Amygdala (tissue), 56 donors: ENCODE measurements around the gene CCDC78.

Experiments used
- DNase-seq, 56 donors: peaks; one replicate each; lab custom pipeline; 2025; lab: John Stamatoyannopoulos, UW

The CCDC78 gene

DNA sequence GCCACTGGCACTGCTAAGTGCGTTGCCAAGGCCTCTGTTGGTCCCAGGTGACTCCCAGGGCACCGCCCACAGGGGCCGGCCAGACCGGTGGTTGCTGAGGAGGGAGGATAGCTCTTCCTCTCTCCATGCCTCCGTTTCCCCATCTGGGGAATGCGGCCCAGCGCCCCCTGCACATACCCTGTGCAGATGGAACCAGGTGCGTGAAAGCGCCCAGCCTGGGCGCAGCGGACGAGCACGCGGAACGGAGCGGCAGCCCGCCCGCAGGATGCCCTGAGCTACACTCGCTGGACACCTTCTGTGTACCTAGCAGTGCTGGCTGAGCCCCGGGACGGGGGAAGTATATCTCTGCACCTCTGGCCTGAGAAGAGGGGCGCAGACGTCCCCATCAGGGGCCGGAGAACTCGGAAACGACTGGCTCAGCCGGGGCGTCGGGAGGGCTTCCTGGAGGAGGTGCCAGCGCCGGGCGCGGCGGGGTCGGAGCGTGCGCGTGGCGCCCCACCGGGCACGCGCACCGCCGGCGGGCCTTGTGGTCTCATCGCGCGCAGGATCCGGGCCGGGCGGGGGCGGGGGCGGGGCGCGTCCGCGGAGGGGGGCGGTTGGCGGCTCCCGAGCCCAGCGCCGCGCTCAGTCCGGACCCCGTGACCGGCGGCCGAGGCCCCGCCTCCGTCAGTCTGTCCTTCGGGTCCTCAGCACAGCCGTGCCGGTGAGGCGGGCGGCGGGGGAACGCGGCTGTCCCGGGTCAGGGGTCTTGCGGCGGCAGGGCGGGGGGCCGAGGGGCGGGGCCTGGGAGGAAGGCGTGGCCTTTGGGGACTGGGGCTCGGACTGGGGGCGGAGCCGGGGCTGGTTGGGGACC, at the start of gene CCDC78, which contains the start of gene HAGHL:
TSS of gene CCDC78 (minus strand) at position 6 of the 853 bp plus-strand sequence. CDS start 76 bp downstream, outside the sequence.
TSS of gene HAGHL (plus strand) at position 669 of the 853 bp plus-strand sequence. CDS start 404 bp downstream, outside the sequence.
- DNase-seq: peak in 33 of 56 donors; percentile 21 to 77 (median 56)

DNA sequence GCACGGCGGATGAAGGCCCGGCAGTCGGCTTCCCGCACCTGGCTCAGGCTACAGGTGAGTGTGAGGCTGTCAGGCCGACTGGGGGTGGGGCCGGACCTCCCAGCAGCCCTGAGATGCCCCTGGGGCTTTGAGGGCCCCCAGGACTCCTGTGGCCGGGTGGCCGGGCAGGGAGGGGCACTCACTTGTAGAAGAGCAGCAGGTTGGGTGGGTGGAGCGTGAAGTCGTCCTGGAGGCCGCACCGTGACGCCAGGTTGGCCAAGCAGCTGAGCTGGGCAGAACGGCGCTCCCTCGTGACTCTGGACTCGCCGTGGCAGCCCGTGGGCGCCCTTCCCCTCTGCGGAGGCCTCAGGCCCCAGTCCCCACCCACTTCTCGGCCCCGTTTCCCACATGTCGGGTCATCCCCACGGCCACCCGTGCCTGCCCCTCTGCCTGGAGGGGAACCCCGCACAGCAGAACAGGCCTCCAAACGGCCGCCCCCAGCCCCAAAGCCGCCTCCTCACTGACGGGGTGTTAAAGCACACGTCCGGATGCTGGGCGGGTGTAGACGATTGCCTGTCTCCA, 49.1 kb upstream of the CCDC78 start:
- no peak for DNase-seq

DNA sequence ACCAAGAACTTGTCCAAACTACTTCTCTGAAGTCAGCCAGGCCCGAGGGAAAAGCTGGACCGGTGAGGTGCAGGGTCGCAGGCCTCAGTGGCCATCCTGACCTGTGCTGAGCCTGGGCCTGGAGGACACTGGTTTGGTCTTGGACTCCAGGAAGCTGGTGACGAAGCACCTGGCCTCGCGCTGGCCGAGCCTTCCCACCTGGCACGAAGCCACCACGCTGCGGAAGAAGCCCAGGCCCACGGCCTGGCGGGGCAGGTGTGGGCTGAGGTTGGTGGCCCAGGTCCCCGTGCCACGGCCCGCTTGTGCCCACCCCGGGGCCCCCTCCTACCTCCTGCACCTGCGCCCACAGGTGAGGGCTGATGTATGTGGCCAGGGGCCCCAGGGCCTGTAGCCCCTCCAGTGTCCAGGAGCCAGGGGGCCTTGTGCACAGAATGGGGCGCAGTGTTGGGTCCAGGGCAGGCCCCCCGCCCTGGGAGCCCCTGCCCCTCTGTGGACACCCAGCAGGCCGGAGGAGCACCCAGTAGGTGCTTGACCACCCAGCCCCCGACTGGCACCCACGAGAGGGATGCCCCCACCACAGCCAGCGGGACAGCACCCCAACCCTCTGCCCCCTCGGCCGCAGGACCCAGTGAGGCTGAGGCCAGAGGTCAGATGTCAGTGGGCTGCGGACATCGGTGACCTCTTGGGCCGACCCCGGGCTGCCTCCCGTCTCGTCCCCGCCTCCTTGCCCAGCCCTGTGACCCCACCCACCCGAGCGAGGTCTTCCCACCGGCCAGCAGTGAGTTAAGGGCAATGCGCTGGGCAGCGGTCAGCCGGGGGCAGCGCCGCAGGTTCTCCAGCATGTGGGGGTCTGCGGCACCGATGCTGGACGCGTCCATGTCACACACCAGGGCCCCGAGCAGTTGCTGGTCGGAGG, 48.1 kb upstream of the CCDC78 start:
- no peak for DNase-seq

DNA sequence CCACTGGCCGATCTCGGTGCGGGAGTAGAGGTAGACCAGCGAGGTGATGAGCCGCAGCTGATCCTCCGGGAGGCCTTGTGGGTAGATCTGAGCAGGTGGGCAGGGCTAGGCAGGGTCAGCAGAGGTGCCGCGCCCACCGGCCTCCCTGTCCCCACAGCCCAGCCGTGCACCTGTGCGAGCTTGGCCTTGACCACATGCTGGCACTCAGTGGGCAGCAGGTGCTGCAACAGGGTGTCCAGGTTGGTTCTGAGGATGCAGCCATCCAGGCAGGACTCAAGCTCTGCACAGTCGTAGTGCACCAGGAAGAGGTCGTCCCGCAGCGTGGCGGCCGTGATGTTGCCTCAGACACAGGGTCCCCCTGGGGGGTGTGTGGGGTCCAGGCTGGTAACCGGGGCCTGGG, 46.7 kb upstream of the CCDC78 start:
- DNase-seq: no peak

DNA sequence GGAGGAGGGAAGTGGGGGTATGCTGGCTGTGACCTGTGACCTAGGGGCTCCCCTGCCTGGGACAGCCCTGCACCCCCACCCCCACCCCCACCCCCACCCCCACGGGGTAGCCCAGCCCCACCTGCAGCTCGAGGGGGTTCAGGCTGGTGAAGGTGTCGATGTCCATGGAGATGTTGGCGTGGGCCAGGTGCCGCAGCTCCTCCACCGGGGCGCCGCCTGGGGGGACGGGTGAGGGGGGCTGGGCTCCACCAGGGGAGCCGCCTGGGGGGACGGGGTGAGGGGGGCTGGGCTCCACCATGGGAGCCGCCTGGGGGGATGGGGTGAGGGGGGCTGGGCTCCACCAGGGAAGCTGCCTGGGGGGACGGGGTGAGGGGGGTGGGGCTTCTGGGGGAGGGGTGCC, 44.2 kb upstream of the CCDC78 start:
- DNase-seq: no peak

DNA sequence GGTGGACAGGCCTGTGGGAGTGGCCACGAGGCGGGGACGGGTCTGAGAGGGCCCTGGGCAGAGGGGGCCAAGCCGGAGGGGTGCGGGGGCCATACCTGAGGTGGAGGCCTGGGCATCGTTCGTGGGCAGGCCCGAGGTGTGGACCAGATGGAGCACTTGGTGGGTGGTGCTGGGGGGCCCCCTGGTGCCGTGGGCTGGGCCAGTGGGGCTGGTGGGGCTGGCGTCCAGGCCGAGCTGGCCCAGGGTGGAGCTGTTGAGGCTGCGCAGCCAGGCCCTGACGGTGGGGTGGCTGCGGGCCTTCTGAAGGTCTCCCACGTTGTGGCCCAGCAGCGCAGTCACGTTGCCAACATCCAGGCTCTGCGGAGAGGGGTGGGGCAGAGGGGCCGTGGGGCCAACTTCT, 43.7 kb upstream of the CCDC78 start:
- no peak for DNase-seq

DNA sequence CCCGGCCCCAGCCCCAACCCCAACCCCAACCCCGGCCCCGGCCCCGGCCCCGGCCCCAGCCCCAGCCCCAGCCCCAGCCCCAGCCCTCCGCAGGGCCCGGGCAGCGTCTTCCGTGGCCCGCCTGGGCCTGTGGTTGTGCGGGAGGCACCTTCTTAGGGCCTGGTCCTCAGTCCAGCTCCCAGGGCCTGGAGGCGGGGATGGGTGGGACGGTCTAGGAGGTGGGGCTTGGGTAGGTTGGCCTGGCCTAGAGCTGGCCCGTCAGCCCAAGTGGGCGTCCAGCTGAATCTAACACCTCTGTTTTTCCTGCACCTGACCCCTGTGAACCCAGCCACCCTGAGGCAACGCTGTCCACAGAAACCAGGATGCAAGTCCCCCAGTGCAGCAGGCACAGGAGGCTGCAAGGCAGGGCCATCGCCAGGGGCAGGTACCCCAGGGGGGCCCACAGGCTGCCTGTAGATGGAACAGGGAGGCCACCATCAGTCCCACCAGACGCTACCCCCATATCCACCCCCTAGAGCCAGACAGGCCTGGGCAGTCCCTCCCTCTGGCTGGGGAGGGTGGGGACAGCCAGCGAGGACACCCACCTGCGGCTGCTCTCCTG, 43.0 kb upstream of the CCDC78 start:
- DNase-seq: no peak

DNA sequence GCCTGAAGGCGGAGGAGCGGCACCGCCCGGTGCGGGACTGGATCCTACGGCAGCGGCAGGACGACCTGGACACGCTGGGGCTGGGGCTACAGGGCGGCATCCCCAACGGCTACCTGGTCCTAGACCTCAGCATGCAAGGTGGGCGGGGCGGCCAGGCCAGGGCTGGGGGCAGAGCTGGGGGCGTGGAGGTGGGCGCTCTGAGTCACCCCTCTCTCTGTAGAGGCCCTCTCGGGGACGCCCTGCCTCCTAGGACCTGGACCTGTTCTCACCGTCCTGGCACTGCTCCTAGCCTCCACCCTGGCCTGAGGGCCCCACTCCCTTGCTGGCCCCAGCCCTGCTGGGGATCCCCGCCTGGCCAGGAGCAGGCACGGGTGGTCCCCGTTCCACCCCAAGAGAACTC, 42.2 kb upstream of the CCDC78 start:
- no peak for DNase-seq

DNA sequence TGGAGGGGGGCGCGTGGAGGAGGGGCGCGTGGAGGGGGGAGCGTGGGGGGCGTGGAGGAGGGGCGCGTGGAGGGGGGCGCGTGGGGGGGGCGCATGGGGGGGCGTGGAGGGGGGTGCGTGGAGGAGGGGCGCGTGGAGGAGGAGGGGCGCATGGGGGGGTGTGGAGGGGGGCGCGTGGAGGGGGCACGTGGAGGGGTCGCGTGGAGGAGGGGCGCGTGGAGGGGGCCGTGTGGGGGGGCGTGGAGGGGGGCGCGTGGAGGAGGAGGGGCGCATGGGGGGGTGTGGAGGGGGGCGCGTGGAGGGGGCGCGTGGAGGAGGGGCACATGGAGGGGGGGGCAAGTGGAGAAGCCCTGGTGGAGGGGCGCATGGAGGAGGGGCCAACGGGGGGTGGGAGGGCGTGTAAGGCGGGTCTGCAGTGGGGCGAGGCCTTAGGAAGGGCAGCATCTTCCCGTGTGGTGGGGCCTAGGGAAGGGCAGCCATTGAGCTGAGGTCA, 41.5 kb upstream of the CCDC78 start:
- no peak for DNase-seq

DNA sequence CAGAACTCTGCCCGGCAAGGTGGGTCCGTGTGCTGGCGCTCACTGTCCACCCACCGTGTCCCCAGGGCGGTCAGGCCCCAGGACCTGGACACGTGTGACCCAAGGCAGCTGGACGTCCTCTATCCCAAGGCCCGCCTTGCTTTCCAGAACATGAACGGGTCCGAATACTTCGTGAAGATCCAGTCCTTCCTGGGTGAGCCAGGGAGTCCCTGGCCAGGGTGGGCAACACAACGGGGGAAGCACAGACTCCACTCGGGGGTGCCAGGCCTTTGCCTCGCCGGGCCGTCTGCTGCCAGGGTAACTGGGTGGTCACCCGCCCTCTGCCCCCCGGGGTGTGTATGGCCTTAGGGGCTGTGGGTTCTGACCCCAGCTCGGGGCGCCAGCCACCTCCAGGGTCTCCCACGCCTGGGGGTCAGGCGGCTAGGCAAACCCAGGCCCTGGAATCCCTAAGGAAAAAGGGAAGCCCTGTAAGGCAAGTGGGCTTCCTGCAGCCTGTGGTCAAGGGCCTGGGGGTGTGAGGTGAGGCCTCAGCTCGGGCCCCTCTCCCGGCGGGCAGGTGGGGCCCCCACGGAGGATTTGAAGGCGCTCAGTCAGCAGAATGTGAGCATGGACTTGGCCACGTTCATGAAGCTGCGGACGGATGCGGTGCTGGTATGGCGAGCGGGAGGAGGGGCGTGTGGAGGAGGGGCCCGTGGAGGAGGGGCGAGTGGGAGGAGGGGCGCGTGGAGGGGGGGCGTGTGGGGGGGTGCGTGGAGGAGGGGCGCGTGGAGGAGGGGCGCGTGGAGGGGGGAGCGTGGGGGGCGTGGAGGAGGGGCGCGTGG, 40.8 kb upstream of the CCDC78 start:
- DNase-seq: no peak

DNA sequence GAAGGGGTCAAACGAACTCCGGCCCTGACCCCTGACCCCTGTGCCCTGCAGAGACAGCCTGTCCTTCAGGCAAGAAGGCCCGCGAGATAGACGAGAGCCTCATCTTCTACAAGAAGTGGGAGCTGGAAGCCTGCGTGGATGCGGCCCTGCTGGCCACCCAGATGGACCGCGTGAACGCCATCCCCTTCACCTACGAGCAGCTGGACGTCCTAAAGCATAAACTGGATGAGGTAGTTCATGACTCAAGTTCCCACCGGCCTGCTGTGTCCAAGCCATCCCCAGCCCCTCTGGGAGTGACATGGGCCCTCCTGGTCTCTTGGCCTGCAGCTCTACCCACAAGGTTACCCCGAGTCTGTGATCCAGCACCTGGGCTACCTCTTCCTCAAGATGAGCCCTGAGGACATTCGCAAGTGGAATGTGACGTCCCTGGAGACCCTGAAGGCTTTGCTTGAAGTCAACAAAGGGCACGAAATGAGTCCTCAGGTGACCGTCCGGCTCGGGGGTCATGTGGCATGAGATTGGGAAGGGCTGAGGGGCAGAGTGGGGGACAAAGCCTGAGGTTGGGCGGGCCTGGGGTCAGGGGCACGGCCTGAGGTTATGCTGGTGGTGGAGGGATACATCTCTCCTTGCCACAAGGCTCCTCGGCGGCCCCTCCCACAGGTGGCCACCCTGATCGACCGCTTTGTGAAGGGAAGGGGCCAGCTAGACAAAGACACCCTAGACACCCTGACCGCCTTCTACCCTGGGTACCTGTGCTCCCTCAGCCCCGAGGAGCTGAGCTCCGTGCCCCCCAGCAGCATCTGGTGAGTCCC, 40.0 kb upstream of the CCDC78 start:
- DNase-seq: no peak

DNA sequence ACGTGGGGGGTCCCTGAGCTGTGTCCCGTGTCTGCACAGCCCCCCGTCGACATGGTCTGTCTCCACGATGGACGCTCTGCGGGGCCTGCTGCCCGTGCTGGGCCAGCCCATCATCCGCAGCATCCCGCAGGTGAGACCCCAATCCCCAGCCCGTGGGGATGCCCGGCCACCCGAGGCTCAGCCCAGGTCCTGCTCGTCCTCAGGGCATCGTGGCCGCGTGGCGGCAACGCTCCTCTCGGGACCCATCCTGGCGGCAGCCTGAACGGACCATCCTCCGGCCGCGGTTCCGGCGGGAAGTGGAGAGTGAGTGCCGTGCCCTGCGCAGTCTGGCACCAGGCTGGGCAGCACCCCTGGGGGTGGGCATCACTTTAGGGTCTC, 39.2 kb upstream of the CCDC78 start:
- DNase-seq: no peak

DNA sequence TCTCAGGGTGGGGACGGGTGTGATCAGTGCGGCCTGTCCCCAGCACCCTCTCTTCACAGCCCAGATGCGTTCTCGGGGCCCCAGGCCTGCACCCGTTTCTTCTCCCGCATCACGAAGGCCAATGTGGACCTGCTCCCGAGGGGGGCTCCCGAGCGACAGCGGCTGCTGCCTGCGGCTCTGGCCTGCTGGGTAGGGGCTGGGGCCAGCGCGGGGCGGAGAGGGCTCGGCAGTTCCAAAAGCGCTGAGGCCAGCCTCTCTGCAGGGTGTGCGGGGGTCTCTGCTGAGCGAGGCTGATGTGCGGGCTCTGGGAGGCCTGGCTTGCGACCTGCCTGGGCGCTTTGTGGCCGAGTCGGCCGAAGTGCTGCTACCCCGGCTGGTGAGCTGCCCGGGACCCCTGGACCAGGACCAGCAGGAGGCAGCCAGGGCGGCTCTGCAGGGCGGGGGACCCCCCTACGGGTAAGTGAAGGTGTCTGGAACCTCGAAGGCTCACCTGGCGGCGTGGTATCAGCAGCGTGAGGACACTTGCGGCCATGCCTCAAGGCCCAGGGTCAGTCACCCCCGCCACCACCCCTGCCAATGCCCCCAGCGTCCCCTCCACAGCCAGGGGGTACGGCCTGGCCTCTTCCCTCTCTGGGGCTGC, 38.7 kb upstream of the CCDC78 start:
- no peak for DNase-seq

DNA sequence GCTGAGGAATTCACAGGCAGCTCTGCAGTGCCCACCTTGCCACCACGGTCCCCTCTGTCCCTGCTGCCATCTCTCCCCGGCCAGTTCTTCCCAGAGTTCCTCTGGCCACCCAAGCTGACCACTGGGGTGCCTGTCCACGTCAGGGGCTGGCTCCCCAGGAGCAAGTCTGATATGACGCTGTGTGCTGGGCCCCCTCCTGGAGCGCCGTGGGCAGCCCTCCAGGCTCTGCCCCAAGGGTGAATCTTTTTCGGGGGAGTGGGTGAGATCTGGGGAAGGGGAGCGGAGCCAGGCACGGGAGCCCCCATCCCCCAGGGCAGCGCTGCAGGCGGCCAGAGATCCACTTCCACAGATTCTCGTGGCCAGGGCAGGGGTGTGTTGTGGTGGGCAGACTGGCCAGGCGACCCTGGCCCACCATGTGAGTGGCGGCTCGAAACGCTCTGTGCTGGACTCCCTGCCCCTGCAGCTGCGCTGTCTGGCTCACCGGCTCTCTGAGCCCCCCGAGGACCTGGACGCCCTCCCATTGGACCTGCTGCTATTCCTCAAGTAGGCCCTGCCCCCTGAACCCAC, 38.0 kb upstream of the CCDC78 start:
- DNase-seq: no peak

DNA sequence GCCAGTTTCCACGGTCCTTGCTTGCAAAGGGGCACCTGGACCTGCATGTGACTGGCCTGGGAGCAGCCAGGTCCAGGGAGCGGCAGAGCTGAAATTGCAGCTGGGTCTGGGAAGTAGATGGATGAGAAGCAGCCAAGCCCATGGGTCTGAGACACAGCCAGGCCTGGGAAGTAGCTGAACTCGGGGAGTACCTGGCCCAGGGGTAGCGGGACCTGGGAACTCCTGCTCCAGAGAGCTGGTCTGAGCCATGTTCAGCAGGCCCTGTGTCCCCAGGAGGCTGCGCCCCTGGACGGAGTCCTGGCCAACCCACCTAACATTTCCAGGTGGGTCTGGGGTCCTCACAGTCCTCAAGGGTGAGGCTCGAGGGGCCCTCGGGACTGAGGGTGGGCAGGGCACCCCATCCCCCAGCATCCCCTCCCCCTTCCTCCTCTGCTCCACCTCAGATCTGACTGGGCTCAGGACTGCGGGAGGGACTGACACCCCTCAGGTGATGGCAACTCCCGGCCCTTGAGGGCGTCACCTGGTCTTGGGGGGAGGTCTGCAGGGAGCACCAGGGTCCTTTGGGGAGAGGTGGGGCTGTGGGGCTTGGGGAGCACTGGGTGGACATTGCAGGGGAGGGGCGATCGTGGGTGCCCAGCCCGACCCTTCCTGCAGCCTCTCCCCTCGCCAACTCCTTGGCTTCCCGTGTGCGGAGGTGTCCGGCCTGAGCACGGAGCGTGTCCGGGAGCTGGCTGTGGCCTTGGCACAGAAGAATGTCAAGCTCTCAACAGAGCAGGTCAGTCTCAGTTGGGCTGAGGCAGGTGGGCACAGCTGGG, 37.3 kb upstream of the CCDC78 start:
- DNase-seq: no peak

DNA sequence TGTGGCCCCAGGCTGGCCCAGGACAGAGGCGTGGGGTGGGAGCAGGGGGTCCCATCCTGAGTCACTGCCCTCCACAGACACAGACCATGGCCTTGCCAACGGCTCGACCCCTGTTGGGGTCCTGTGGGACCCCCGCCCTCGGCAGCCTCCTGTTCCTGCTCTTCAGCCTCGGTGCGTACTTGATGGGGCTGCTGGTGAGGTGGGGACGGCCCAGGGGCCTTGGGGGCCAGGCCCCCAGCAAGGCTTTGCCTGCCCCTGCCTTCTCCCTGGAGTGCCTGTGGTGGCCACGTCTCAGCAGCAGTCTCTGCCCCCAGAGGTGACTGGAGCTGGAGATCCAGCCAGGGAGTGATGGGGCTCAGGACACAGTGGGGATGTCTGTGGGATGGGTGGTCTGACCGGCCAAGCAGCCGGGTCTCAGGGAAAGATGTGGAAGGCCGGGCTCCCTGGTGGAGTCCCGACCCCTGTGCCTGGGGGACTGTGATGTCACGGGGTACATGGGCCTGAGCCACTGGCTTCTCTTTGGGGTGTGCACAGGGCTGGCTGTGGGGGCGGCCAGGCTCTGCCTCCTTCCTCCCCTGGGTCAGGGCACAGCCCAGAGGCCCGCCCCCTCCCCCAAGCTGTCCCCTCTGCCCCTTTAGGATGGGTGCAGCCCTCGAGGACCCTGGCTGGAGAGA, 36.5 kb upstream of the CCDC78 start:
- no peak for DNase-seq
